ENCODE results near the gene MAPK1. TPM values are rescaled to one million over a fixed set of nuclear protein-coding genes. Genes with fewer than 3 reads are reported as not detected.
A peak's percentile ranks its signal among the peaks of the same experiment; 100 is the strongest.
"Not testable (repeated sequence)": the region's sequence is repeated elsewhere in the genome, so short reads cannot be mapped to it uniquely, and the experiment has no call there.

Gene MAPK1
- total RNA-seq, 1 experiment from 2014 or later, result 55.2 TPM

GRCh38 chr22:21849489-21849888 is 18.0 kb downstream of the MAPK1 start:
- no peak for DNase-seq (ENCODE audit: low read depth)

- DNase-seq (ENCODE audit: low read depth), result not testable (repeated sequence)
Measured at GRCh38 chr22:21848057-21848456, 19.4 kb downstream of the MAPK1 start.

GRCh38 chr22:21845558-21846453 is 21.6 kb downstream of the MAPK1 start:
- DNase-seq (ENCODE audit: low read depth), result no peak

- DNase-seq (ENCODE audit: low read depth), result no peak
Measured at GRCh38 chr22:21842946-21843345, 24.5 kb downstream of the MAPK1 start.

GRCh38 chr22:21841422-21841821 is 26.0 kb downstream of the MAPK1 start:
- no peak for DNase-seq (ENCODE audit: low read depth)

- DNase-seq (ENCODE audit: low read depth), result no peak
Measured at GRCh38 chr22:21840236-21840823, 27.1 kb downstream of the MAPK1 start.

GRCh38 chr22:21839765-21840140 is 27.7 kb downstream of the MAPK1 start:
- DNase-seq (ENCODE audit: low read depth), result no peak

- DNase-seq (ENCODE audit: low read depth), result not testable (repeated sequence)
Measured at GRCh38 chr22:21839104-21839764, 28.2 kb downstream of the MAPK1 start.

GRCh38 chr22:21837248-21837979 is 30.0 kb downstream of the MAPK1 start:
- DNase-seq (ENCODE audit: low read depth), result peak; percentile 74

GRCh38 chr22:21836486-21836885 is 31.0 kb downstream of the MAPK1 start:
- DNase-seq (ENCODE audit: low read depth), result not testable (repeated sequence)

- DNase-seq (ENCODE audit: low read depth), result no peak
Measured at GRCh38 chr22:21835378-21835777, 32.1 kb downstream of the MAPK1 start.

- DNase-seq (ENCODE audit: low read depth), result no peak
Measured at GRCh38 chr22:21834869-21835268, 32.6 kb downstream of the MAPK1 start.

GRCh38 chr22:21832291-21833290 is 34.9 kb downstream of the MAPK1 start:
- no peak for DNase-seq (ENCODE audit: low read depth)

GRCh38 chr22:21829523-21829922 is 37.9 kb downstream of the MAPK1 start:
- DNase-seq (ENCODE audit: low read depth), result no peak

- DNase-seq (ENCODE audit: low read depth), result no peak
Measured at GRCh38 chr22:21828268-21828638, 39.2 kb downstream of the MAPK1 start.

GRCh38 chr22:21827628-21828267 is 39.7 kb downstream of the MAPK1 start:
- no peak for DNase-seq (ENCODE audit: low read depth)

GRCh38 chr22:21826204-21826603 is 41.2 kb downstream of the MAPK1 start:
- DNase-seq (ENCODE audit: low read depth), result no peak

- not testable (repeated sequence) for DNase-seq (ENCODE audit: low read depth)
Measured at GRCh38 chr22:21824962-21825361, 42.5 kb downstream of the MAPK1 start.

GRCh38 chr22:21824445-21824912 is 43.0 kb downstream of the MAPK1 start:
- no peak for DNase-seq (ENCODE audit: low read depth)
